Naive thymus-derived CD4-positive, alpha-beta T cell (primary cell): ENCODE data around the gene CTU1. TPM values are rescaled to one million over a fixed set of nuclear protein-coding genes. Genes with fewer than 3 reads are reported as not detected.

Source experiments
- ATAC-seq: fragments of 150-1000 bp; cut with Tn5 transposase; 2 replicates; pipeline ENCODE4 v1.10.0; 2021; ENCODE audit warnings: mild to moderate bottlenecking, moderate library complexity
- CTCF ChIA-PET: fragments of 350-600 bp; sonication (Branson Sonifier 250); formaldehyde crosslinking; loops from one replicate; lab custom pipeline; 2021; ENCODE audit warnings: antibody characterized with exemption; lab: Charles Lee
- POLR2A ChIA-PET: fragments of 350-600 bp; sonication (Branson Sonifier 250); formaldehyde crosslinking; loops from one replicate; lab custom pipeline; 2021; ENCODE audit warnings: antibody characterized with exemption, inconsistent platforms; lab: Charles Lee
- DNase-seq, 9 donors: peaks; one replicate each; pipeline versions ENCODE4 v3.0.0 to v3.0.0-alpha.2; 2020 to 2022; ENCODE audit warnings: mixed read lengths in 1 of 9
- H3K27ac ChIP-seq: one replicate; pipeline ENCODE4 v1.7.0; 2013; ENCODE audit warnings: mild to moderate bottlenecking, low read depth, low read length, moderate library complexity
- H3K27me3 ChIP-seq, 2 donors: one replicate each; pipeline ENCODE4 v1.7.0; 2013; ENCODE audit warnings: low read length in 2 of 2, mild to moderate bottlenecking in 2 of 2, moderate library complexity in 2 of 2; ENCODE audit not compliant: control insufficient read depth in 2 of 2, insufficient read depth in 2 of 2
- H3K36me3 ChIP-seq, 3 experiments: 1 replicate in 2 of 3; 2 replicates in 1 of 3; pipeline ENCODE4 v1.7.0; 2013; ENCODE audit warnings: low read length in 3 of 3, mild to moderate bottlenecking in 3 of 3, moderate library complexity in 1 of 3; ENCODE audit not compliant: insufficient read depth in 3 of 3, control insufficient read depth in 2 of 3
- H3K4me1 ChIP-seq, 2 donors: one replicate each; pipeline ENCODE4 v1.7.0; 2013; ENCODE audit warnings: low read length in 2 of 2, mild to moderate bottlenecking in 2 of 2, moderate library complexity in 1 of 2; ENCODE audit not compliant: control insufficient read depth in 2 of 2, insufficient read depth in 2 of 2
- H3K4me3 ChIP-seq: 2 replicates; pipeline ENCODE4 v1.7.0; 2013; ENCODE audit warnings: mild to moderate bottlenecking, low read length
- H3K9me3 ChIP-seq, 3 experiments: 1 replicate in 2 of 3; 2 replicates in 1 of 3; pipeline ENCODE4 v1.7.0; 2013; ENCODE audit warnings: low read length in 3 of 3; ENCODE audit not compliant: control insufficient read depth in 2 of 3
- H3K27ac Mint-ChIP-seq, 9 donors: one replicate each; pipeline ENCODE4 v1.8.0; 2020 to 2022; ENCODE audit warnings: mixed read lengths in 9 of 9, mild to moderate bottlenecking in 8 of 9, moderate library complexity in 5 of 9, inconsistent platforms in 2 of 9
- H3K27me3 Mint-ChIP-seq, 5 donors: one replicate each; pipeline ENCODE4 v1.8.0; 2021 to 2022; ENCODE audit warnings: mixed read lengths in 5 of 5, mild to moderate bottlenecking in 1 of 5
- H3K36me3 Mint-ChIP-seq, 5 donors: one replicate each; pipeline ENCODE4 v1.8.0; 2020 to 2022; ENCODE audit warnings: mixed read lengths in 5 of 5, mild to moderate bottlenecking in 3 of 5, inconsistent platforms in 1 of 5
- H3K4me1 Mint-ChIP-seq, 7 donors: one replicate each; pipeline ENCODE4 v1.8.0; 2020 to 2022; ENCODE audit warnings: mixed read lengths in 7 of 7, mild to moderate bottlenecking in 3 of 7, inconsistent platforms in 1 of 7
- H3K4me3 Mint-ChIP-seq, 10 donors: one replicate each; pipeline ENCODE4 v1.8.0; 2020 to 2022; ENCODE audit warnings: mild to moderate bottlenecking in 10 of 10, mixed read lengths in 10 of 10, moderate library complexity in 6 of 10, inconsistent platforms in 2 of 10
- H3K9me3 Mint-ChIP-seq, 11 donors: one replicate each; pipeline ENCODE4 v1.8.0; 2020 to 2022; ENCODE audit warnings: mixed read lengths in 11 of 11, mild to moderate bottlenecking in 4 of 11, inconsistent platforms in 1 of 11, moderate library complexity in 1 of 11
- intact Hi-C, 2 donors: fragments of 100-400 bp; cut with micrococcal nuclease; formaldehyde crosslinking; loops; one replicate each; pipeline ENCODE4 v1.15.1; 2023
- polyA plus RNA-seq, 2 donors: library from polyadenylated mRNA; unstranded; fragments of 300-500 nt; fragmentation: Illumina TruSeq; gene quantifications; one replicate each; pipeline ENCODE4 v1.2.3, GENCODE V29; 2021
- total RNA-seq, 6 experiments: library from RNA in 5 of 6; stranded (reverse) in 5 of 6; gene quantifications; 1 replicate in 5 of 6; 2 replicates in 1 of 6; pipeline ENCODE4 v1.2.3 and lab custom pipeline; 2021 to 2026

Gene CTU1
- total and polyA plus RNA-seq, 7 experiments from 2014 or later = 3.0 to 11.8 (median 6.3) TPM

- Mint-ChIP-seq H3K36me3 (peaks cover 0 to 2% (median 0%) of the 10 kb centered on the region in 5 donors), H3K4me3 (no peak overlapping the region), H3K27me3 (peaks cover 0 to 7% (median 0%) of the 10 kb centered on the region in 5 donors), H3K9me3 (peaks cover 0 to 5% (median 0%) of the 10 kb centered on the region in 11 donors), H3K27ac (peak overlapping the region in 8 of 9 donors; percentile 1 to 55 (median 38)), H3K4me1 (peaks cover 42 to 58% (median 50%) of the 10 kb centered on the region in 7 donors)
- DNase-seq (no peak), ATAC-seq (no peak)
- H3K4me1 ChIP-seq = peaks cover 52 to 75% of the 10 kb centered on the region in 2 donors
- POLR2A ChIA-PET = interaction anchor here (0.7 kb wide), 1 partner anchor 61 kb away, joined by 5 read pairs; no protein-coding TSS in a partner anchor
- CTCF ChIA-PET = interaction anchor here (0.8 kb wide), 1 partner anchor 11 kb away, joined by 3 read pairs; the partner anchor contains the start of gene CTU1
- no peak overlapping the region for H3K4me3 ChIP-seq
- no peaks in the 10 kb centered on the region for H3K9me3 ChIP-seq
- H3K27ac ChIP-seq = no peak overlapping the region
- no peaks in the 10 kb centered on the region for H3K27me3 ChIP-seq
- no peaks in the 10 kb centered on the region for H3K36me3 ChIP-seq
- intact Hi-C loops = loop anchor here in 1 of 2 donors (2.0 kb wide), 1 partner anchor 14 kb away; no protein-coding TSS in a partner anchor
These were observed 10.9 kb upstream of the CTU1 start for GRCh38 chr19:51119101-51119500.

- ChIA-PET CTCF (no interaction called here), POLR2A (no interaction called here)
- Histone ChIP-seq H3K27me3 (no peaks in the 10 kb centered on the region), H3K9me3 (no peaks in the 10 kb centered on the region), H3K4me1 (peaks cover 42 to 57% of the 10 kb centered on the region in 2 donors), H3K27ac (no peak overlapping the region), H3K4me3 (no peak overlapping the region), H3K36me3 (no peaks in the 10 kb centered on the region)
- DNase-seq = no peak
- Mint-ChIP-seq H3K9me3 (peaks cover 0 to 5% (median 0%) of the 10 kb centered on the region in 11 donors), H3K27ac (peak overlapping the region in 6 of 9 donors; percentile 3 to 59 (median 44)), H3K36me3 (no peaks in the 10 kb centered on the region), H3K27me3 (peaks cover 0 to 7% (median 0%) of the 10 kb centered on the region in 5 donors), H3K4me1 (peaks cover 22 to 38% (median 27%) of the 10 kb centered on the region in 7 donors), H3K4me3 (peak overlapping the region in 3 of 10 donors; percentile 25 to 50 (median 48))
- intact Hi-C loops = no loop called here
- peak; percentile 44 for ATAC-seq
These were observed 8.6 kb upstream of the CTU1 start for GRCh38 chr19:51116736-51117286.

GRCh38 chr19:51114087-51114729 lies 6.0 kb upstream of the CTU1 start:
- Histone ChIP-seq H3K4me1 (peaks cover 39 to 40% of the 10 kb centered on the region in 2 donors), H3K27ac (peak overlapping the region; percentile 33), H3K9me3 (no peaks in the 10 kb centered on the region), H3K36me3 (no peaks in the 10 kb centered on the region), H3K4me3 (no peak overlapping the region), H3K27me3 (no peaks in the 10 kb centered on the region)
- no peaks in the 10 kb centered on the region for H3K9me3 Mint-ChIP-seq
- H3K4me1 Mint-ChIP-seq = peaks cover 5 to 26% (median 11%) of the 10 kb centered on the region in 7 donors
- H3K27ac Mint-ChIP-seq = peak overlapping the region in 8 of 9 donors; percentile 48 to 82 (median 61)
- DNase-seq (peak in 5 of 9 donors; percentile 26 to 66 (median 51)), ATAC-seq (peak; percentile 63)
- H3K4me3 Mint-ChIP-seq = peak overlapping the region in 7 of 10 donors; percentile 5 to 57 (median 41)
- ChIA-PET CTCF (interaction anchor here (1.0 to 1.2 kb wide), 2 partner anchors 18 to 20 kb away, joined by 3 to 4 read pairs; no protein-coding TSS in a partner anchor), POLR2A (interaction anchor here (0.6 to 2.2 kb wide), 8 partner anchors 8 to 1670 kb away, joined by 3 to 9 read pairs (median 4); no protein-coding TSS in a partner anchor)
- H3K36me3 Mint-ChIP-seq = no peaks in the 10 kb centered on the region
- H3K27me3 Mint-ChIP-seq = peaks cover 0 to 6% (median 0%) of the 10 kb centered on the region in 5 donors
- intact Hi-C loops = no loop called here

- no peaks in the 10 kb centered on the region for H3K9me3 ChIP-seq
- POLR2A ChIA-PET = interaction anchor here (0.7 to 2.9 kb wide), 2 partner anchors 9 to 16 kb away, joined by 3 to 9 read pairs; no protein-coding TSS in a partner anchor
- peaks cover 41 to 45% of the 10 kb centered on the region in 2 donors for H3K4me1 ChIP-seq
- DNase-seq = no peak
- peaks cover 0 to 4% (median 0%) of the 10 kb centered on the region in 3 experiments for H3K36me3 ChIP-seq
- Mint-ChIP-seq H3K36me3 (peaks cover 0 to 5% (median 0%) of the 10 kb centered on the region in 5 donors), H3K27ac (no peak overlapping the region), H3K4me3 (no peak overlapping the region), H3K9me3 (peaks cover 0 to 4% (median 0%) of the 10 kb centered on the region in 11 donors), H3K4me1 (peaks cover 19 to 30% (median 26%) of the 10 kb centered on the region in 7 donors), H3K27me3 (no peaks in the 10 kb centered on the region)
- intact Hi-C loops = no loop called here
- H3K27me3 ChIP-seq = no peaks in the 10 kb centered on the region
- CTCF ChIA-PET = interaction anchor here (1.0 to 1.6 kb wide), 3 partner anchors 15 to 47 kb away, joined by 3 to 4 read pairs (median 3); no protein-coding TSS in a partner anchor
- H3K27ac ChIP-seq = no peak overlapping the region
- ATAC-seq = no peak
- H3K4me3 ChIP-seq = no peak overlapping the region
These were observed 3.4 kb upstream of the CTU1 start for GRCh38 chr19:51111606-51112005.

- peaks cover 25 to 37% (median 29%) of the 10 kb centered on the region in 7 donors for H3K4me1 Mint-ChIP-seq
- intact Hi-C loops = no loop called here
- H3K9me3 ChIP-seq = no peaks in the 10 kb centered on the region
- no peak overlapping the region for H3K4me3 ChIP-seq
- no peaks in the 10 kb centered on the region for H3K27me3 ChIP-seq
- ATAC-seq (no peak), DNase-seq (no peak)
- H3K27ac Mint-ChIP-seq = peak overlapping the region in 1 of 9 donors; percentile 21
- H3K27me3 Mint-ChIP-seq = no peaks in the 10 kb centered on the region
- H3K4me1 ChIP-seq = peaks cover 31 to 35% of the 10 kb centered on the region in 2 donors
- CTCF ChIA-PET = no interaction called here
- peaks cover 0 to 8% (median 0%) of the 10 kb centered on the region in 5 donors for H3K36me3 Mint-ChIP-seq
- peaks cover 0 to 4% (median 0%) of the 10 kb centered on the region in 11 donors for H3K9me3 Mint-ChIP-seq
- POLR2A ChIA-PET = interaction anchor here (1.7 to 2.9 kb wide), 3 partner anchors 10 to 17 kb away, joined by 4 to 9 read pairs (median 6); no protein-coding TSS in a partner anchor
- peaks cover 0 to 4% (median 0%) of the 10 kb centered on the region in 3 experiments for H3K36me3 ChIP-seq
- no peak overlapping the region for H3K4me3 Mint-ChIP-seq
- no peak overlapping the region for H3K27ac ChIP-seq
These were observed 2.4 kb upstream of the CTU1 start for GRCh38 chr19:51110666-51110971.

- CTCF ChIA-PET = interaction anchor here (0.8 kb wide), 2 partner anchors 10 to 48 kb away, joined by 3 to 4 read pairs; no protein-coding TSS in a partner anchor
- H3K27me3 Mint-ChIP-seq = no peaks in the 10 kb centered on the region
These were observed 567 bp upstream of the CTU1 start for GRCh38 chr19:51108805-51109146.

More at GRCh38 chr19:51108805-51109146, 567 bp upstream of the CTU1 start:
- ATAC-seq = peak; percentile 60
- peaks cover 27 to 48% (median 37%) of the 10 kb centered on the region in 7 donors for H3K4me1 Mint-ChIP-seq
- peak overlapping the region; percentile 77 for H3K27ac ChIP-seq
- H3K4me3 Mint-ChIP-seq = peak overlapping the region; percentile 90 to 100 (median 98)
- peak overlapping the region; percentile 92 for H3K4me3 ChIP-seq
- peaks cover 0 to 4% (median 0%) of the 10 kb centered on the region in 11 donors for H3K9me3 Mint-ChIP-seq
- peaks cover 0 to 13% (median 7%) of the 10 kb centered on the region in 5 donors for H3K36me3 Mint-ChIP-seq
- intact Hi-C loops = loop anchor here (1.0 to 10.0 kb wide), 18 partner anchors 11 to 1341 kb away; partner anchors contain the start of genes VRK3 (in 2 of the 2), AKT1S1 (in 1 of the 2), AP2A1 (in 1 of the 2) and KCNC3 (in 1 of the 2)
- H3K27me3 ChIP-seq = no peaks in the 10 kb centered on the region
- no peak for DNase-seq
- no peaks in the 10 kb centered on the region for H3K9me3 ChIP-seq
- H3K4me1 ChIP-seq = peaks cover 14 to 17% of the 10 kb centered on the region in 2 donors
- POLR2A ChIA-PET = no interaction called here
- H3K36me3 ChIP-seq = peaks cover 0 to 14% (median 6%) of the 10 kb centered on the region in 3 experiments
- peak overlapping the region; percentile 92 to 99 (median 97) for H3K27ac Mint-ChIP-seq
